Measurements from ENCODE around the gene STEAP1B.
A peak's percentile ranks its signal among the peaks of the same experiment; 100 is the strongest.
"Not testable (repeated sequence)": the region's sequence is repeated elsewhere in the genome, so short reads cannot be mapped to it uniquely, and the experiment has no call there.

Gene STEAP1B

DNA sequence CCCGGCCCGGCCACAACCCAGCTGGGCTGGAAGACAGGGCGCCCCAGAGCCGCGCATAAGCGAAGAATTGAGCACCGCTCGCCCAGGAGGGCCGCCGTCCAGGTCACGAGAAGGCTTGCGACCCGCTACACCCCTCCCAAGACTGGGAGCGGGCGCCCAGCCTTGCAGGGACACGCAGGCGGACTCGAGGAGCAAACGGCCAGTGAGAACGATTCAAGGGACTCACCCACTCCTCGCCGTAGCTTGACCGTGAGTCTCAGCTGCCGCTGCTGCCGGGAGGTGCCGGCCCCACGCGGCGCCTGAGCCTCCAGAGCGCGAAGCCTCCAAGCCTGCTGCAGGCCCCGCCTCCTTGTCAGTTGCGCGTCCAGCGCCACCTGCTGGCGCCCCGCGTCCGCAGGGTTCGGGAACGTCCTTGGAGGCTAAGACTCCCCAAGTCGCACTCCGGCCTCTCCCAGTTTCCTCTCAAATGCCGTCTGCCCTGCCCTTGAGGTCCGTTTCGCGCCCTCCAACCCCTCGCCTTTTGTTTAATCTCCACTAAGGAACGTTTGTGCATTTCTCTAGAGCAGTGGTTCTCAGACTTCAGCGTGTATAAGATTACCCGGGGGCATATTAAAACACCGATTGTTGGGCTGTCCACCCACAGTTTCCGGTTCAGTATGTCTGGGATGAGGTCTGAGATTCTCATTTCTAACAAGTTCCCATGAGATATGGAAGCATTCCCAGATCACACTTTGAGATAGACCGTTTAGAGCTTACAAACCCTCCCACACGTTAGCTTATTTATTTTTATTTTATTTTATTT, at the start of gene STEAP1B:
TSS of gene STEAP1B (minus strand) at position 301 of the 802 bp plus-strand sequence. CDS start 5,333 bp downstream, outside the sequence.
- DNase-seq = not testable (repeated sequence)

DNA sequence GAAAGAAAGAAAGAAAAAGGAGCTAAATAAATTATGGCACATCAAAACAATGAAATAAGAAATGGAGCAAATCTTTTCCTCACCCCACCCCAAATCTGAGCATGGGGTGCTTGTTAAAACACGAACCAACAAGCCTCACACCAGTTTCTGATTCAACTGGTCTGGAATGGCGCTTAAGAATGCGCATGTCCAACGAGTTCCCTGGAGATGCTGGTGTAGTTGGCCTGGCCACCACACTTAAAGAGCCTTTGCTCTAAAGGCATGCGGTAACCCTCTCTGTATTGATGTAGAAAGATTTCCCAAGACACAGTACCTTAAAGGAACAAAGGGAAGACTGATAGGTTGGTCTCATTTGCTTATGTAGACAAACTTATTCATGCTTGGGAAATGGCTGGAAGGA, 49.1 kb upstream of the STEAP1B start:
- no peak for DNase-seq

DNA sequence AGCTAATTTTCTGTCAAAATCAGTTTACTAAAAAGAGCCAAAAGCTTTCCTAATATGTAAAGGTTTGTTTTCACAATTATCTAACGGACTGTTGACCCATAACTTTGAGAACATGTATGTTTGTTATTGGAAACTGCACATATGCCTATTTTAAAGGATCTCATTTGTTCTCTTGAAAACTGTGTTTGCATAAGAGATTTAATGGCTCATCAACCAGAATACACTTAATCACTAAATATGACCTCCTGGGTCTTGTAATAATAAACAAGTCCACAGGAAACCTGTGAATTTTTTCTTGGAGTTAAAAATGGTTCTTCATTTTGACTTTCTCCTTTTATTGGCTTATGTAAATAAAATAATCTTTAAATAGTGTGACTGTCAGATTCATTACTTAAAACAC, 48.3 kb upstream of the STEAP1B start:
- DNase-seq = no peak

DNA sequence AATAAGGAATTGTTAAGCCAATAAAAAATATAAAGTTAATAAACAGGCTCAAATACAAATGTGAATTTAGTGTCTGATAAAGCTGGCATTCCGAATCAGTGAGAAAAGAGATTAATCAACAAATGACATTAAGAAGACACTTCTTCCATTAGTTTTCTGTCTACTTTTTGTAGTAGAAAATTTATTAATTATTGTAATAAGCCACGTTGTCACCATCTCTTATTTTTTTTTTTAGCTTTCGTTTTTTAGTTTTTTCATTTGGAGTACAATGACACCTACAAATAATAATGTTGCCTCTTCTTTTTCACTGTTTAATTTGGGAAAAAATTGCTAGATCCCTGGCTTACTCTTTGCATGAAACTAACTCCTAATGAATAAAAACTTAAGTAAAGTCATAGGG, 46.8 kb upstream of the STEAP1B start:
- no peak for DNase-seq

DNA sequence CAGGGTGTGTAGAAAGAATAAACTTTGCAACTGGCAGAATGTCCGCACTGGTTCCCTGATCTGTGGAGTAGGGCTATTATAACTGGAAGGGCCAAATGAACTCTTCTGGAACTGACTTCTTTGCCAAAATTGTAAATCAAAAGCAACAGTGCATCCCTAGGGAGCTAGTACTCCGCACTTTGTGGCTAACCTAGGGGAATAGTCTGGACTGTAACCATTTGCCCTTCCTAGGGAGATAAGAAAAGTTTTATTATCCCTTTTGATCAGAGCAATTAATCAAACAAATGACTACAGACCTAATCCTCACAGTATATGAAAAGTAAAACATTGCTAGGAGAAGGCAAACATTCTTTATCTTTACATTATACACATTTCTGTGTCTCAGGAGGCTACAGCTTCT, 45.5 kb upstream of the STEAP1B start:
- no peak for DNase-seq

DNA sequence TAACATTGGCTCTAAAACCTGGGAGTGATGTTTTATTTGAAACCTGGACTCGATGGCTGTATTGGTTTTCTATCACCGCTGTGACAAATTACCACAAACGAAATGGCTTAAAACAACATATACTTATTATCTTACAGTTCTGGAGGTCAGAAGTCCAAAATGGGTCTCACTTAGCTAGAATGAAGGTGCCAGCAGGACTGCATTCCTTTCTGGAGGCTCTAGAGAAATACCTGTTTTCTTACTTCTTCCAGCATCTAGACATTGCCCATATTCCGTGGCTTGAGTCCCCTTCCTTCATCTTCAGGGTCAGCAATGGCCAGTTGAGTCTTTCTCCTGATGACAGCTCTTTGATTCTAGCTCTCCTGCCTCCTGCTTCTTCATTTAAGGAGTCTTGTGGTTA, 44.3 kb upstream of the STEAP1B start:
- no peak for DNase-seq

DNA sequence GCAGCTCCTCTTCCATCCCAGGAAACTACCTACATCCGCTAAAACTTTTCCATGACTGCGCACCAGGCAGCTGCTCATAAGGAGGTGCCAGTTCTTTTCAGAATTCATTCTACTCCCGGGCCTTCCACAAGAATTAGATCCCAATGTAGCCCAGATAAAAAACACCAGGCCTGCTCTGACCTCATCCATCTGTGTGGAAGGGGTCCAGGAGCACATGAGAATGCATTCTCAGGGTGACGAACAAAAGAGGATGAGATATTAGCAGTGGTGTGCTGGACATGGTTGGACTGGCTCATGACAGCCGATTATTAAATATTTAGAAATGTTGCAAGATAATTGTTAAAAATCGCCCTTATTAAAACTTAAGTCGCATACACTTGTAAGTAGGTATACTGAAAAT, 43.2 kb upstream of the STEAP1B start:
- no peak for DNase-seq

DNA sequence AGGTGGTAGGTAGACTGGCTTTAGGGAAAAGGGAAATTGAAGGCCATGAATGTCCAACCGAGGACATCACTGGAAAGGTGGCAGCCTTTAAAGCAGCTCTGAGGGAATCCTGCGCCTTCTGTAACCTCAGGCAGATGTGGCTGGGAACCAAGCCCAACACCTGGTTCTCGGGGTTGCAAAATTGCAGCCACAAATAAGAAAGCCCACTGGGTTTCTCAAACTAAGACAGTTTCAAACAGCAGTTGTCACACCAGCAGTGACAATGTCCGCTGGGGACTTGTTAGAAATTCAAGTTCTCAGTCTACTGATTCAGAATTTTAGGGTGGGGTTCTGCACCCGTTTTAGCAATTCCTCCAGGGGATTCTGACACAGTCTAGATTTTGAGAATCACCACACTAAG, 42.7 kb upstream of the STEAP1B start:
- no peak for DNase-seq

DNA sequence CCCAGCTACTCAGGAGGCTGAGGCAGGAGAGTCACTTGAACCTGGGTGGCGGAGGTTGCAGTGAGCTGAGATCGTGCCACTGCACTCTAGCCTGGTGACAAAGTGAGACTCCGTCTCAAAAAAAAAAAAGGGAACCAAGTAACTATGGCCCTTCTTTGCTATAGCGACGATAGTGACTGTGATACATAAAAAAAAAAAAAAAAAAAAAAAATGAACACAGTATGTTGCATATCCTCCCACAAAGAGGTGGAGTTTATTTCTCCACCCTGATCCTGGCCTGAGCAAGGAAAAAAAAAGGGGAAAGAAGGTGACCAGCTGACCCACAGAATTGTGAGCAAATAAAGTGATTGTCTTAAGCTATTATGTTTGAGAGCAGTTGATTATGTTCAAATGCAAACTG, 42.3 kb upstream of the STEAP1B start:
- DNase-seq = no peak

DNA sequence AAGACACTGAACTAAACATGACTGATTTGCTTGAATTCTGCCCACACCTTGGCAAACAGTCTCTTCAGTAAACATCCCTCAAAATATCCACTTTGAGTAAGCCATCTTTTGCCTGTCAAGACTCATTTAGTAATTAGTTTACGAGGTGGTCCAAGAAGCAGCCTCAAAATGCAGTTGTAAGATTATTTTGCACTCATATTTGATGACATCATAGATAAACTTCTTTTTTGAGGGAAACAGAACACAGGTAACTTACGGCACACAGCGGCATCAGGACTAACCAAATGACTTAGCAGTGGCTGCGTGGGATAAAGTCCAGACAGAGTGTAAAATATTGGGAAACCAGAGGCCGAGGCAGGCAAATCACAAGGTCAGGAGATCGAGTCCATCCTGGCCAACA, 41.8 kb upstream of the STEAP1B start:
- no peak for DNase-seq

DNA sequence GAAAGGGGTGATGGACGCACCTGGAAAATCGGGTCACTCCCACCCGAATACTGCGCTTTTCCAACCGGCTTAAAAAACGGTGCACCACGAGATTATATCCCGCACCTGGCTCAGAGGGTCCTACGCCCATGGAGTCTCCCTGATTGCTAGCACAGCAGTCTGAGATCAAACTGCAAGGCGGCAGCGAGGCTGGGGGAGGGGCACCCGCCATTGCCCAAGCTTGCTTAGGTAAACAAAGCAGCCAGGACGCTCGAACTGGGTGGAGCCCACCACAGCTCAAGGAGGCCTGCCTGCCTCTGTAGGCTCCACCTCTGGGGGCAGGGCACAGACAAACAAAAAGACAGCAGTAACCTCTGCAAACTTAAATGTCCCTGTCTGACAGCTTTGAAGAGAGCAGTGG, 28.5 kb upstream of the STEAP1B start:
- DNase-seq = not testable (repeated sequence)

DNA sequence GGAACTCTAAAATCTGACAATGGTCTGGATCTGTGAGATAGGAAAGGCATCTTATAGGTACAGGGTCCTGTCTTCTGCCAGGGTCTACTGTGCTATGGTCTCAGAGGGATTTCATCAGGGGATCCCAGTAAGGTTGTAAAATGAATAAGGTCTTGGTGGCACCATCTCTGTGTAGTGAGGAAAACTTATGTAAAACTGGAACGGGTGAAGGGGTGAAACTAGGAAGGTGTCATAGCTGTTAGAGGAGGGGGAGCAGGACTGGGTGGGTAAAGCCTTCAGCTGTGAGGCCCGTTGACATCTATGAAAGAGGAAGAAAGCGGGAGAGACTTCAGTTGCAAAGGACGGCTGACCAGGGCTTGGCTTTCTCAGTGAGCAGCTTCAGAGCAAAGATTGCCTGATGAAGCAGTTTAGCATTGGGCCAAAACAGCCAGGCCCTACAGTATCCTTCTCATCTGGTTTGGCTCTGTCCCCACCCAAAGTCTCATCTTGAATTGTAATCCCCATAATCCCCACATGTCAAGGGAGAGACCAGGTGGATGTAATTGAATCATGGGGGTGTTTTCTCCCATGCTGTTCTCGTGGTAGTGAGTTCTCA, 24.5 kb upstream of the STEAP1B start:
- DNase-seq = not testable (repeated sequence)

DNA sequence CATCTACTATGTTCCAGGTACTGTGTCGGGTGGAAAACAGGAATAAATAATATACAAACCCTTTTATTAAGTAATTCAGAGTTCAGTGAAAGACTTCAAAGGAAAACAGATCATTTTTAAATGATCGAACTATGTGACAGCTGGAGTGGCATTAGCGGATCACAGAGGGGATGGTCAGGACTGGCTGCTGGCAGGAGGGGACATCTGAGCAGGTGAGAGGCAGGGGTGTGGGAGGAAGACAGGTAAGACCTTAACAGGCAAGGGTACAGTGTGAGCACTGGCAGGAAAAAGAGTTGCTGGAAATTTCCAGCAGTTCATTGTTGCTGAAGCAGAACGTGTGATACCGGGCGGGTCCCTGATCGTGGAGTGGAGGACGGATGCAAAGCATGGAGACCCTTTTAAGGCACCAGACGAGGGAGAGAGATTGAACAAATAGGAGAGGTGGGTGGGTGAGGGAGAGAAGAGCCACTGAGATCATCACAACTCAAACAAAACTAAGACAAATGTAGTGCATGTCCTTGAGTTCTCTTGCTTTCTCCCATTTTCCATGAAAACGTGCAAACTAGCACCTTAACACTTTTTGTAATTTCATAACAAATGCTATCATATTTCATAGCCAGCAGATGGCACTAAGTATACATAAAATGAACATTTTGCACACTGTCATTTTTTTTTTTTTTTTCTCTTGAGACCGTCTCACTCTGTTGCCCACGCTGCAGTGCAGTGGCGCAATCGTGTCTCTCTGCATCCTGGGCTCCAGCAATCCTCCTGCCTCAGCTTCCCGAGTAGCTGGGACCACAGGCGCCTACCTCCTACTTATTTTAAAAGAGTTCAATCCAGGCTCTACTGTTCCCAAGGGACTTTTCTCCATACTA, 23.7 kb upstream of the STEAP1B start:
- DNase-seq = peak; percentile 33

DNA sequence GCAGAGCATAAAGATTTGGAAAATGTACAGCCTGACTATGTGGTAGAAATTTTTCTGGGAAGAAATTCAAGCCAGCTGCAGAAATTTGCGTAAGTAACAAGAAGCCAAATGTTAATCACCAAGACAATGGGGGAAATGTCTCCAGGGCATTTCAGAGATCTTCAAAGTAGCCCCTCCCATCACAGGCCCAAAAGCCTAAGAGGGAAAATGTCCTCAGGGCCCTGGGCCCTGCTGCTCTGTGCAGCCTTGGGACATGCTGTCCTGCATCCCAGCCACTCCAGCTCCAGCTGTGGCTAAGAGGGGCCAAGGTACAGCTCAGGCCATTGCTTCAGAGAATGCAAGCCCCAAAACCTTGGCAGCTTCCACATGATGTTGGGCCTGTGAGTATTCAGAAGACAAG, 19.6 kb upstream of the STEAP1B start:
- DNase-seq = not testable (repeated sequence)

DNA sequence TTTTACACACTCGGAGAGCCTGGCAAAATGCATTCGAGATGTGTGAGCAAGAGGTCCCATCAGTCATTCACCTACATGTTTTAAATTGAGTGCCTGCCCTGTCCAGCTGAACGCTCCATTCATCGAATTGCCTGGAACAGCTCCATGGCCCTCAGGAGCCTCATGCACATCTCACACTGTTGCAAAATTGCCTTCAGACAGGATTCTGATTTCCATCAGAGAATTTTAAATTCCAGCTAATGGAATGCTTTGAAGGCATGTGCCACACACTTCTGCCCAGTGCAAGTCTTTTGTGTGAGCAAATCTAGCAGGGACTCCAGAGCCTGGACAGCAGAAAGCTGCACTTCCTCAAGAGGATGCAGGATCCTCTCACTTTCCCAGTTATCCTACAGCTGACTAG, 17.0 kb upstream of the STEAP1B start:
- not testable (repeated sequence) for DNase-seq

DNA sequence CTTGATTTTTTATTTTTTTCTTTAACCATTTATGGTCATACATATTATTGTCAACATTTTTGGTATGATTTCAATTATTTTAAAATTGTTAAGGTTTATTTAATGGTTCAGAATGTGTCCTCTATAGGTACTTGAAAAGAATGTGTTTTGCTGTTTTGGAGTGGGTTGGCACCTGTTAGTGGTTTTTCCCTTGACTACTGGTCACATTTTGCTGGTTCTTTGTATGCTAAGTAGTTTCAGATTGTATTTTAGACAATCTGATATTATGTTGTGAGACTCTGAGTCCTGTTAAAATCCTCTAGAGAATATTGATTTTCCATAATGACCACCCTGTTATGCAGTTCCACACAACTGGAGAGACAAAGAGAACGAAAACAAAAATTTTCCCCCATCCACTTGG, 15.0 kb upstream of the STEAP1B start:
- DNase-seq = not testable (repeated sequence)

DNA sequence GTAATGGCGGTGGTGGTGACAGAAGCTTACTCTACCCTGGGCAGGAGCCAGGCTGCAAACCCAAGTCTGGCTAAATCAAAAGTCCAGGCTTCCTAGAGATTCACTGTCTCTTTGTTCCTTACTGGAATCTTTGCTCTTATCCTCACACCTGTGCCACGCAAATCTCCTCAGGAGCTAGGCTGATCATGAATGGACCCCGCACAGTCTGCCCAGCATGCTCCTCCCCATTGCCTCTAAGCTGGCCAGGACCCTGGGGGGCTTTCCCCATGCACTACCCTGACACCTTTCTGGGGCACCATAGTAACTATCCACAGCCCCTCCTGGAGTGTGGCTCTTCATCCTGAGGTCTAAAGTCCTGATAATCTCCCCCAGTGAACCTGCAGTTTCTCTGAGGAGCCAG, 7.3 kb upstream of the STEAP1B start:
- not testable (repeated sequence) for DNase-seq

DNA sequence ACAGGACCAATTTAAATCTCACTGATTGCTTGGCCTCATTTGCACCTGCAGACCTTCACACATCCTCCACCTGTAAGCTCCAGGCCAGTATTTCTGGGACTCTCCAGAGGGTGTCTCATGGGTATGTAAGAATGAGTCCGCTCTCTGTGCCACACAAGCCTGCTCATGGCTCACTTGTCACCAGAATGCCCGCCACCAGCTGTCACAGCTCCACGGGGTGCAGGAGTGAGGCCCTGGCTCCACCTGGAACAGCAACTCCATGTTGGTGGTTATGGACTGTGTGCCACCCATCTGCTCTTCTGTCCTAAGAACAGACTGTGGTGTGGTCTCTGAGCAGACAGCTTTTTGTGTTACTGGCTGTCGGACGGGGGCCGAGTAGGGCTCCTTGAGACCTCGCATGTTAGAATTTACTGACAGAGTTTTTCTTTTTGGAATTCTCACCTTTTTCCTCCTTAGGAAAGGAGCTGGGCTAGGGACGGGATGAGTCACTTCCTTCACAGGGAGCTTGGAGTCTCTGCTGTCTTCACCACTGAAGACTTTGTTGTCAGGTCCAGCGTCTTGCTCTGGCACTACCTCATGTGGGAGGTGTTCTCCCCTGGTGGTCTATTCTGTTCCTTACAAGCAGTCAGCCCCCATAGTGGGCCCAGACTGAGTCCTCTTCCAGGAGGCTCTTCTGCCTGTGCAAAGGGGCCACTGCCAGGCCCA, 6.5 kb upstream of the STEAP1B start:
- DNase-seq = not testable (repeated sequence)

DNA sequence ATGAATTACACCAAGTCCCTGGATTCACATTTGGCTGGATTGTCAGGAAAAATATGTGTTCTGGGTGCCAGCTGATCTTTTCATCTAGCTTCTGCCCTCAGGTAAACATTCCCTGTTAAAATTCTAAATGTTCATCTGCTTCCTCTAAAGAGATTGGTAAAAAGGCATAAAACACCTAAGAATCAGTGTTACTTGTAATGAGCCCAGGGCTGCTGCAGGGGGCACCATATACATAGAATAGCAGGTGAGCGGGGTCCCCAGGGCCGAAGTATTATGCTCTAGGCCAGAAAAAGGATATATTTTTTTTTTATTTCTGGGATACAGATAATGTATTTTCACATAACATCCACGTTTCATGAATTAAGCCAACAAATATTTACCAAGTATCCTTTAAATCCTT, 4.5 kb upstream of the STEAP1B start:
- not testable (repeated sequence) for DNase-seq

DNA sequence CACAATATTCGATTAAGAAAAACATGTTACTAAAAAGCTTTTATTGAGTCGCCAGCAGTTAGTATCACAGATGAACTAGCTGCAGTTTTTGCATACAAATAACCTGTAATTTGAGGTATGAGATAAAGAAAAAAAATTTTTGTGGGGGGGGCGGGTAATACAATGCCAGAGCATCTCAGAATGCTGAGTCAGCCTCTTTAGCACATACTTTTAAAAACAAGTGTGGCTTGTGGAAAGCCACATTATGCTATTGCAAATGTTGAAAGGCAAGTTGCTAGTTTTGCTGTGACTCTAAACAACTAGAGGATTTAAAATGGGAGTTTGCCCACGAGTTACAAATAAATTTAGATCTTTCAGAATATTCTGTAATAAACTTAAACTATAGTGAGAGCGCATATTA, 2.1 kb upstream of the STEAP1B start:
- not testable (repeated sequence) for DNase-seq

DNA sequence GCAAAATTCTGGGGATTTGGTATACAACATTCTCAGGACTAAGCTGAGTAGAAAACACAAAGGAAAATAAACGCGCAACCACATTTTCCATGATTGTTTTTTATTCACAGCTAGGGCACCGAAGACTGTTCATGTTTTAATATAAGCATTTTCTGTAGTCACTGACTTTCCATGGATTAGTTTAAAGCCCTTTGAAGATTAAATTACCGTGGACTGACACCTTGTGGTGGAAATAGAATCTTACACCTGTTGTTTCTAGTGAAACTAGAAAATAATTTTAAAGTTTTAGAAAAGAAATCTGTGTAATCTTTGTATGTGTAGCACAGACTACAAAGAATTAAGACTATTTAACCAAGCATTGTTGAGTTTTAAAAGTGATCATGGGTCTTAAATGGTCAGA, 1.3 kb upstream of the STEAP1B start:
- DNase-seq = peak; percentile 52

DNA sequence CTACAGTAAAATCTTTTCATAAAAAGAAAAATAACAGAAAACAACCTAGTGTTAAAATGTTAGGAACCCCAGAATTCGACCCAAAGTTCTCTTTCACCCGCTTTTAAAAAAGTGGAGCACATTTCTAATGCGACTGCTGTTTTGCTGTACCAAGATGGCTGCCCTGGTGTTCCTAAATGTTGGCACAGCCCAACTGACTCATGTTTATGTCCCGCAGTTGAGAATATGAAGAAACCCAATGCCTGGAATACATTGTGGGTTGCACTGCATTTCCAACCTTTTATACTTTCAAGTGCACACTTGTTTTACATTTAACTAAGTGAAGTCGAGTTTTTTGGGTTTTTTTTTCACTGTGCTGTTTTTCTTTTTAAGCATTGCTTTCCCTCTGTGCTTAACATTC, 944 bp downstream of the STEAP1B start:
- DNase-seq = no peak

DNA sequence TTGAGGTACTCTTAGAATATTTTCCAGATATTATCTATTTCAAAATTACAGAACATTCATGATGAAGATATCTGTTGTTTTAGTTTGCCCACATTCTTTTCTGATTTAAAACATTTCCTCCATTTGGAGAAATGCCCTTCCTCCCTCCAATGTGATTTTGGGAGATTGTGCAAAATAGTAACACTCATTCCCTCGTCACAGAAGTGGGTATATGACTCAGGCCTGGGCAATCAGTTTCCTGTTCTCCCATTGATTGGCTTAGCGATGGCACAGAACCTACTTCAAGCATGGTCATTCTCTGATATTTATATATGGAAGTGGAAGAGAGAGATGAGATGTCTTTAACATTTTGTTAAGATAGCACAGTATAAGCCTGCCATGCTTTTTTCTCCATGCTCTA, 3.1 kb downstream of the STEAP1B start:
- DNase-seq = not testable (repeated sequence)

Data from NCI-H345 (cell line).